ENCODE results near the gene ZNF469.
"Not testable (repeated sequence)": the region's sequence is repeated elsewhere in the genome, so short reads cannot be mapped to it uniquely, and the experiment has no call there.

The ZNF469 gene

GRCh38 chr16:88348377-88349152, 34.2 kb upstream of the ZNF469 start:
- DNase-seq, result no peak

- DNase-seq, result no peak
Measured at GRCh38 chr16:88349153-88349902, 33.4 kb upstream of the ZNF469 start.

- no peak for DNase-seq
Measured at GRCh38 chr16:88349903-88350900, 32.6 kb upstream of the ZNF469 start.

DNA sequence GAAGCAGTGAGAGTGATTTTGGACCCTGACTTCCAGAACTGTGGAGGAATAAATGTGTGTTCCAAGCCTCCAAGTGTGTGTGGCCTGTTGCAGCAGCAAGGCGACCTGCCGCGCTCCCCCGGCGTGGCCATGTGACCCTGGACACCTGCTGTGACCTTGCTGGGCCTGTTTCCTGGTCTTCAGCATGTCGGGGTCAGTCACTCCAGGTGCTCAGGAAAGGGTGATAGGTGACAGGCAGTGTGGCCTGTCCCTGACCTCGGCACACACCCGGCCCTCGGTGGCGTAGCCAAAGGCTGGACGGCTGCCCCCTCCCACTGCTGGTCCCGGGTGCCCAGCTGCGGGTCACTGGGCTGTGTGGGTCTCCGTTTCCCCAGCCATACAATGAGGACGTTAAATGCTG, 31.8 kb upstream of the ZNF469 start:
- DNase-seq, result no peak

- DNase-seq, result no peak
Measured at GRCh38 chr16:88351491-88352101, 31.2 kb upstream of the ZNF469 start.

DNA sequence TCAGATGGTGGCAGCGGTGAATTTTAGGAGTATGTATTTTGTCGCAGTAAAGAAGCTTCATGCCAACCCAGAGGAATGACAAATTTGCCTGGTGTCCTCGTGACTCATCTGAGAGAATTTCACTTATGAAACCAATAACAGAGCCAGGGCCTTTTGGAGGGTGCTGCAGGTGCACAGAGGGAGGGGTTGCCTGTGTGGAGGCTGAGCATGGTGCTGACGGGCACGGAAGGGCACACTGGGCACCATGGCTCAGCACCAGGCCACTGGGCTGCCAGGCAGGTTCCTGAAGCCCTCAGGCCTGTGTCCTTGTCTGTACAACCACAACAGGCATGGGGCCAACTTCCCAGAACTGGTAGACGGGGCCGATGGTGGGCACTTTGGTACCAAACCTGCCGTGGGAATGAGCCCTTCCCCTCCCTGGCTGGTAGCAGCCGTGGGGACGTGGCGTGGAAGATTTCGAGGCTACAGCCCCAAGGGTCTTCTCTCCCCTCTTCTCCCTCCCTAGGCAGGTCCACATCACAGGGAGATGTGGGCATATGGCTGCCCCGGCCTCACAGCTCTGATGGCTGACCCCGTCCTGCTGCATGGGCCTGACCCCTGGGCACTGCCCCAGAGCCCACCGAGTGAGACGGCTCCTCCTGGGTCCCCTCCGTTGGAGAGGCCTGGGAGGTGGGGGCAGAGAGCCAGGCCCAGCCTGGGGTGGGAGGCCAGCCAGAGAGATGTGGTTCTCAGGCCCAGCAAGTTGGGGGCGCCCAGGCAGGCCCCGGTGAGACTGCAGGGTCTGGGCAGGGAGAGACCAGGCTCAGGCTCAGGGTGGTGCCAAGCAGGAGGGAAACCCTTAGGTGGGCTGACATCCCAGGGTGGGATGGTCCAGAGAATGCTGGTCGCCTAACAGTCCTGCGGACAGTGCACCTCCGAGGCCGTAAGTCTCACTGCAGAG, 30.2 kb upstream of the ZNF469 start:
- DNase-seq, result no peak

DNA sequence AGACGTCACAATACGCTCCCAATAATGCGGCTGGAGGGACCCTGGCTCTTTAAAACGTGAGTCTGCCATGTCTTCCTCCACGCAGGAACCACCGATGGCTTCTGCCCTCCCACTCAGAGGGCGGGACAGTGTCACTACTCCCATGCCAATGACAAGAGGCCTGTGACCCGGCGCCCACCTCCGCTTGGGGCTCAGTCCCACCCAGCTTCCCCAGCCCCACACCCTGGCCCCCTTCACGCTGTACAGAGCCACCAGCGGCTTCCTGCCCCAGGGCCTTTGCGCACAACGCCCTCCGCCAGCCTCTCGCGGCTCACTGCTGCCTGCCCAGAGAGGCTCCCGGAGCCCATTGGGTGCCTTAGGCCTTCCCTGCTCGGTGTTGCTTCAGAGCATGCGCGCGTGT, 29.5 kb upstream of the ZNF469 start:
- no peak for DNase-seq

DNA sequence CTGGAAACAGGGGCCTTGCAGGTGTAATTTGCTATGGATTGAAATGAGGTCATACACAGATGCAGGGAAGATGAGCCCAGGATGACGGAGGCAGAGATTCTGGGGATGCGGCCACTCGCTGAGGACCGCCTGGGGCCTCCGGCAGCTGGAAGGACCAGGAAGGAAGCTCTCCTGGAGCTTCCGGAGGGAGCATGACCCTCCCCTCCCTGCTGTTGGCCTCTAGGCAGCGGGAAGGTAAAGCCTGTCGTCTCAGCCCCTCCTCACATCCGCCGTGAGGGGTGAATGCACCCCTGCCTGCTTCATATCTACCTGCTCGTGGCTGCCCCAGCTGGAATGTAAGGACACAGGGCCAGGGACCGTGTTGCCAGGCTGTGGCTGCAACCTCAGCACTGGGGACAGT, 29.1 kb upstream of the ZNF469 start:
- no peak for DNase-seq

GRCh38 chr16:88354229-88355092, 28.3 kb upstream of the ZNF469 start:
- DNase-seq, result no peak

GRCh38 chr16:88355093-88355388, 27.7 kb upstream of the ZNF469 start:
- DNase-seq, result no peak

DNA sequence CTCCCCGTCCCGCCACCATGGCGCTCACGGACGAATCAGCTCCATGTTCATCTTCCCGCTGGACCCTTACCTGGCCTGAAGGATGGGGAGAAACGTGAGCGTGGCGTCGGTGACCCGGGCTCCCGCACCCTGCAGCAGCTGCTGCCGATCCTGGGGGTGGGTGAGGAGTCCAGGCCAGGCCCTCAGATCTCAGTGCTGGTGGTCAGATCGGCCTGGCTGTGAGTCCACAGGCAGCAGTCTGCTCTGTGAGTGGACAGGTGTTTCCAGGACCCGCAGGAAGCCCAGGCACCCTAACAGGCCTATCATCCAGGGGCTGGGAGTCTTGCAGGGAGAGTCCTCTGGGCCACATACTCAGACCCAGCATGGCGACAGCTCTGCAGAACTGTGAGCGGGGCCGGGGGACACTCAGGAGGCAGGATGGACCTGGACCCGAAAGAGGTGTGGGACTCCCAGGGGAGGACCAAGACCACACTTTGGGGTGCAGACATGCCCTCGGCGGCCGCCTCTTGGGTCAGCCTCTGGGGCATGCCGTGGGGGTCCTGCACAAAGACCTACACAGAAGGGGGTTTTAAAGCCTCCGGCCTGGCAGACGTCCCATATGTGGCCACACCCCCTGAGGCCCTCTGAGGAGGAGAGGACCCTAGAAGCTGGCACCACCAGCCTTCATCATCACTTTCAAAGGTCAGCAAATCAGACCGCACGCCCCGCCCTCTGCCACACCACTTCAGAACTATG, 27.2 kb upstream of the ZNF469 start:
- DNase-seq, result no peak

DNA sequence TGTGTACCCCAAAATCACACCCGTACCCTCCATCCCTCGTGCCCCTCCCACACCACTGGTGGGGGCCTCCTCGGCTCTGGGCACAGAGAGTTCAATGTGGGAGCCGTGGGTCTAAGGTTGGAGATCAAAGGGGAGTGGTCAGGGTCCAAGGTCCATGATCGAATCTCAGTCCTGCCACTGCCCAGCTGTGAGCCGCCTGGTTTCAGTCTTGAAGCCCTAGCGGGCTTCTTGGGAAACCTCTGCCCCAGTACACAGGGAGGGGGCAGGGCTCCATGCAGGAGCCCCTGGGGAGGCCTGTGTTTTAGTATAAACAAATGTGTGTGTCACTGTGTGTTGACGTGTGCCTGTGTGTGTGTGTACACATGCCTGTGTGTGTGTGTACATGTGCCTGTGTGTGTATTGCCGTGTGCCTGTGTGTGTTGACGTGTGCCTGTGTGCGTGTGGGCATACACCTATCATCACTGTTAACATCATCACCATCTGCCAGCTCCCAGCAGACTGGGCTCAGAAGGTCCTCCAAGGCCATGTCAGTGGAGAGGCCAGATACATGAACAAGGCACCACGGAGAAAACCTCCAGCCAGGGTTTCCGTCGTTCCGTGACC, 26.5 kb upstream of the ZNF469 start:
- no peak for DNase-seq

DNA sequence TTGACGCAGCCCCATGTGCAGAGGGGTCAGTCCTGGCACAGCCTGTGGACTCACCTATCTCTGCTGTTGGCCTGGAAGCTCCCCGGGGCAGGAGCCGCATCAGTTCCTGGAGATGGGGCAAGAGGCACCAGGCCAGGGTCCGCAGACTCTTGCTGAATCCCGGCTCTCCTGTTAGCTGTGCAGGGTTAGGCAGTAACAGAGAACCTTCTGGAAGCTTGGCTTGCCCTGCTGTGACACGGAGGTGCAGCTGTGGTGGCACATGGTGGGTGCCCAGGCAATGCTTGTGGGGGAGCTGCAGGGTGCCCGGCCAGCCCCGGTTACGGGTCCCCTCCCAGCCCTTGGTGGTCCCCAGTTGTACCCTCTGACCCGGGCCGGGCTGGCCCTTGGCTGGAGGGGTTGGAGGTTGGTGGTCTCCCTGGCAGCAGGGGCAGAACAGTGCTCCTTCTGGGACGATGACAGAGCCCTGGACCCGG, 26.0 kb upstream of the ZNF469 start:
- no peak for DNase-seq

GRCh38 chr16:88357317-88358022, 25.3 kb upstream of the ZNF469 start:
- DNase-seq, result no peak

DNA sequence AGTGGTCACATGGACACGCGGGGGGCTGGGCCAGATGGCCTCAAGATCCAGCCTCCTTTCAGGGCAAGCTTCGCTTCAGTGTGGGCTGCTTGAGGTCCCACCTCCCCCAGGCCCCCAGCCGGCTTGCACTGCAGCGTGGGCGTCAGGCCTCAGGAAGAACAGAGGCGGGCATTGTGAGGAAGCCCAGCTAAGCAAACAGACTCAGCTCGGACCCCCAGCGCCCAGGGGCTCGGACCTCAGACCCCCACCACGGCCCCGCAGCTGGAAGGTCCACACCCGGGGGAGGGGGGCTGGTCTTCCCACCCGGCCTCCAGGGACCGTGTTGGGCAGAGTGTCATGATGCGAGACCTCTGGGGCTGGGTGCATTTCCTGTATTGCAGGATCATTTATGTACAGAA, 24.7 kb upstream of the ZNF469 start:
- DNase-seq, result no peak

DNA sequence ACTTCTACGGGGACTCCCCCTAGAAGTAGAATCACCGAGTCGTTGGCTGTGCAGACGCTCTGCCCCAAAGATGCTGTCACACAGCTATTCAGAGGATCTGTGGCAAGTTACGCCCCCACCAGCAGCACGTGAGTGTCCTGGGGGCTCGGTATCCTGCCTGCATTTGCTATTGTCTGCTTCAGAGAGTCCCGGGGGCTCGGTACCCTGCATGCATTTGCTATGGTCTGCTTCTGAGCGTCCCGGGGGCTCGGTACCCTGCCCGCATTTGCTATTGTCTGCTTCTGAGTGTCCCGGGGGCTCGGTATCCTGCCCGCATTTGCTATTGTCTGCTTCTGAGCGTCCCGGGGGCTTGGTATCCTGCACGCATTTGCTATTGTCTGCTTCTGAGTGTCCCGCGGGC, 23.8 kb upstream of the ZNF469 start:
- no peak for DNase-seq

DNA sequence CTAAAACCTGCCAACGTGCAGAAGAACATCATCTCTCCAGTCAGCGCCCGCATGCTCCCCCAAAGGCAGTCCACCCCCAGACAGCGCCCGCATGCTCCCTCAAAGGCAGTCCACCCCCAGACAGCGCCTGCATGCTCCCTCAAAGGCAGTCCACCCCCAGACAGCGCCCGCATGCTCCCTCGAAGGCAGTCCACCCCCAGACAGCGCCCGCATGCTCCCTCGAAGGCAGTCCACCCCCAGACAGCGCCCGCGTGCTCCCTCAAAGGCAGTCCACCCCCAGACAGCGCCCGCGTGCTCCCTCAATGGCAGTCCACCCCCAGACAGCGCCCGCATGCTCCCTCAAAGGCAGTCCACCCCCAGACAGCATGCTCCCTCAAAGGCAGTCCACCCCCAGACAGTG, 22.4 kb upstream of the ZNF469 start:
- not testable (repeated sequence) for DNase-seq

DNA sequence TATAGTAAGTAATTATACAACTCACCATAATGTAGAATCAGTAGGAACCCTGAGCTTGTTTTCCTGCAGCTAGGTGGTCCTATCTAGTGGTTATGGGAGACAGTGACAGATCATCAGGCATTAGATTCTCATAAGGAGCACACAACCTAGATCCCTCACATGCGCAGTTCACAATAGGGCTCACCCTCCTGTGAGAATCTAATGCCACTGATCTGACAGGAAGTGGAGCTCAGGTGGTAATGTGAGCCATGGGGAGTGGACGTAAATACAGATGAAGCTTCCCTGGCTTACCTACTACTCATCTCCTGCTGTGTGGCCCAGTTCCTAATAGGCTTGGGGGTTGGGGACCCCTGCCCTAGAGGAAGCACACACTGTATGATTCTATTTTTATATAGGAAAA, 21.8 kb upstream of the ZNF469 start:
- no peak for DNase-seq

GRCh38 chr16:88361775-88362174, 21.0 kb upstream of the ZNF469 start:
- no peak for DNase-seq

Measured in amniotic stem cell (primary cell).